ENCODE data around the gene ERFL.

- no peak for TF ChIP-seq CTCF (conservative IDR thresholded peaks at IDR 0.05)
- no peak for TF ChIP-seq ZFX (IDR thresholded peaks at IDR 0.05)
Measured at GRCh38 chr19:41918653-41919244, 9.5 kb downstream of the ERFL start.
